Suprapubic skin (tissue), 3 donors: Measurements from ENCODE around the gene ARAP3.

Experiments
- EP300 ChIP-seq: sonication (generic); formaldehyde crosslinking; IDR thresholded peaks from one replicate; pipeline ENCODE4 v1.6.1; 2017; ENCODE audit warnings: antibody characterized with exemption
- TF ChIP-seq, protein P1 (sequence below), 2 donors: fragments of 200-600 bp in 1 of 2; fragments of 450-650 bp in 1 of 2; sonication (generic) in 1 of 2; IDR thresholded peaks; one replicate each; pipeline ENCODE4 v1.5.1; 2016 to 2019; ENCODE audit warnings: antibody characterized with exemption in 2 of 2, mild to moderate bottlenecking in 1 of 2, moderate library complexity in 1 of 2

DNA sequence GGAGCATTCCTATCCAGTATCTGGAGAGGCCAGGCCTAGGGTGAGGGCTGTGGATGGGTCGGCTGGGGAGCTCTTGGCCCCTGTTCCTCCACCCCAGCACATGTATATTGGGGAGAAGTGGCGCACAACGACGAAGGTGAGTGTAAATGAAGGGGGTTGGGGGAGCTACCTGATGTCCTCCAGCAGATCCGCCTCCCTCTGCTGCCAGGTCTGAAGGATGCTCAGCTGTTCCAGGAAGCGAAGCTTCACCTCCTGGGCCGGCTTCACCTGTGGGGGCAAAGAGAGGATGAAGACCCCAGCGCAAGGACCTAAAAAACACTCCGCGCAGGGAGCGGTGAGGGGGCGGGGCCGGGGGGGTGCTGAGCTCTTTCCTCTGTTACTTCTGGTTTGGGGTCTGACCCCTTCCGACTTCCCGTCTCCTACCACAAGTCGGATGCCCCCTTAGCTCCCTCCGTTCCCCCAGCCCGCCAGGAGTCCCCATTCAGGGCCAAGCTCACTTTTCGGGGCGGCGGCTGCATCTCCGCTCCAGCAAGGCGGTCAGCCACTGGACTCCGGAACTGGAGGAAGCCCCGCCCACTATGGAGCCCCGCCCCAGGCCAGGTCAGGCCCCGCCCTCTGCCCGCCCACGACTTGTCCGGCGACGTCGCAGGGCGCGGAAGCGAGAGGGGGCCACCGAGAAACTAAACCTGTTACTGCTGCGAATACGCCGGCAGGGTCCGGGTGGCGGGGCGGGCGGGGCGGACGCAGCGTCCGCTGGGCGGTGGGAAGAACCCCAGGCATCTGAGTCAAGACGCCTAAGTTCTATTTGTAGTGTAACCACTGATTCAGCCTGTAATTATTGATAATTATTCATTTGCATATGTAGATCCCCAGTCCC lies 30.9 kb downstream of the ARAP3 start, which contains the start of gene FCHSD1:
- TF ChIP-seq EP300, result no peak
- TF ChIP-seq, protein P1, sequence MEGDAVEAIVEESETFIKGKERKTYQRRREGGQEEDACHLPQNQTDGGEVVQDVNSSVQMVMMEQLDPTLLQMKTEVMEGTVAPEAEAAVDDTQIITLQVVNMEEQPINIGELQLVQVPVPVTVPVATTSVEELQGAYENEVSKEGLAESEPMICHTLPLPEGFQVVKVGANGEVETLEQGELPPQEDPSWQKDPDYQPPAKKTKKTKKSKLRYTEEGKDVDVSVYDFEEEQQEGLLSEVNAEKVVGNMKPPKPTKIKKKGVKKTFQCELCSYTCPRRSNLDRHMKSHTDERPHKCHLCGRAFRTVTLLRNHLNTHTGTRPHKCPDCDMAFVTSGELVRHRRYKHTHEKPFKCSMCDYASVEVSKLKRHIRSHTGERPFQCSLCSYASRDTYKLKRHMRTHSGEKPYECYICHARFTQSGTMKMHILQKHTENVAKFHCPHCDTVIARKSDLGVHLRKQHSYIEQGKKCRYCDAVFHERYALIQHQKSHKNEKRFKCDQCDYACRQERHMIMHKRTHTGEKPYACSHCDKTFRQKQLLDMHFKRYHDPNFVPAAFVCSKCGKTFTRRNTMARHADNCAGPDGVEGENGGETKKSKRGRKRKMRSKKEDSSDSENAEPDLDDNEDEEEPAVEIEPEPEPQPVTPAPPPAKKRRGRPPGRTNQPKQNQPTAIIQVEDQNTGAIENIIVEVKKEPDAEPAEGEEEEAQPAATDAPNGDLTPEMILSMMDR (IDR thresholded peaks at IDR 0.05), result peak; percentile 3 to 10
